T-helper 2 cell treated with Interferon-gamma antibody and Interleukin-4, amounts not matched to agents 5 μg/mL and 100 μg/mL, for 36 hours (primary cell): ENCODE measurements around the gene CCDC9B.
A peak's percentile ranks its signal among the peaks of the same experiment; 100 is the strongest.

Experiments used
- DNase-seq: peaks from one replicate; pipeline ENCODE4 v3.0.0; 2021; ENCODE audit warnings: low spot score
- H3K27ac Mint-ChIP-seq: one replicate; pipeline ENCODE4 v1.8.0; 2021; ENCODE audit warnings: mild to moderate bottlenecking, mixed read lengths
- H3K27me3 Mint-ChIP-seq: one replicate; pipeline ENCODE4 v1.8.0; 2021; ENCODE audit warnings: low read depth, mixed read lengths
- H3K36me3 Mint-ChIP-seq: one replicate; pipeline ENCODE4 v1.8.0; 2021; ENCODE audit warnings: low read depth, mixed read lengths
- H3K4me1 Mint-ChIP-seq: one replicate; pipeline ENCODE4 v1.8.0; 2021; ENCODE audit warnings: low read depth, mixed read lengths
- H3K4me3 Mint-ChIP-seq: one replicate; pipeline ENCODE4 v1.8.0; 2022; ENCODE audit warnings: mild to moderate bottlenecking, moderate library complexity, mixed read lengths
- H3K9me3 Mint-ChIP-seq: one replicate; pipeline ENCODE4 v1.8.0; 2021; ENCODE audit warnings: mixed read lengths

The CCDC9B gene

DNA sequence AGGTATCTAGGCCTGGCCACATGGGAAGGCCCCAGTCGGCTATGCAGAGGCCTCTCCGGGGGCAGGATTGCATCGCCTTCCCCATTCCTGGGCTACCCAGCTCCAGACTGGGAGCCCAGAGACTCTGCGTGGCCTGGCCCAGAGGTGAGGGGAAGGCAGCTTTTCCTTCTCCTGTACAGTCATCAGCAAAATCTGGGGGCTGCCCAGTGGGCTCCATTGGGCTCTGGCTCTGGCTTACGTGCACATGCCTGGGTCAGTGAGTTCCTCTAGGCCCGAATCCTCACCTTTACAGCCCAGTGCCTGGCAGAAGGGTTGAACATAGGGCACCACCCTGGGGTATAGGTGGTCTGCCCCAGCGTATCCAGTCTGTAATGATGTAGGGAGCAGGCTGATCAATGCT is 53.9 kb downstream of the CCDC9B start:
- Mint-ChIP-seq H3K4me3 (no peak overlapping the region), H3K27ac (no peak overlapping the region), H3K36me3 (peaks cover 22% of the 10 kb centered on the region), H3K4me1 (no peaks in the 10 kb centered on the region), H3K9me3 (no peaks in the 10 kb centered on the region), H3K27me3 (peaks cover 12% of the 10 kb centered on the region)
- no peak for DNase-seq

GRCh38 chr15:40286061-40286532 is 54.6 kb downstream of the CCDC9B start:
- peaks cover 14% of the 10 kb centered on the region for H3K27me3 Mint-ChIP-seq
- H3K9me3 Mint-ChIP-seq: no peaks in the 10 kb centered on the region
- no peaks in the 10 kb centered on the region for H3K4me1 Mint-ChIP-seq
- H3K27ac Mint-ChIP-seq: no peak overlapping the region
- H3K4me3 Mint-ChIP-seq: no peak overlapping the region
- H3K36me3 Mint-ChIP-seq: peaks cover 22% of the 10 kb centered on the region
- DNase-seq: no peak

DNA sequence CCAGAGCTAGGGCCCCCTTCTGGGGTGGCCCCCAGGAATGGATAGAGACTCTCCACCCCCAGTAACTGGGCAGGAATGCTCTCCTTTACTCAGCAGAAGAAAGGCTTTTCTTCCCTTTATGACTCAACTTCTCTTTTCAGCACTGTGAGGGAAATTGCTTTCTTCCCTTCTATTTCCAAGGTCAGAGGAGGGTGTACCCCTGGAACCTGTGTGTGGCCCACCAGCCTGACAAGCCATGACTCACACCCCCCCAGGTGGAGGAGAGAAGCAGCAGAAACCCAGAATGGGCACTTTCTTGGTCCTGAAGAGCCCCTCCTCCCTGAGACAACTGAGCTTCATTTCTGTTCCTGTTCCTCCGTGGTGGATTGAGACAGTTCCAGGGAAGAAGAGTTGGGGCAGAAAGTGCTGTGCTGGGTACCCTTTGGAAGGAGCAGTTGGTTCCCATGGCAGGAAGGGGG is 55.2 kb downstream of the CCDC9B start:
- no peak overlapping the region for H3K4me3 Mint-ChIP-seq
- DNase-seq: no peak
- H3K4me1 Mint-ChIP-seq: no peaks in the 10 kb centered on the region
- H3K9me3 Mint-ChIP-seq: no peaks in the 10 kb centered on the region
- peaks cover 22% of the 10 kb centered on the region for H3K36me3 Mint-ChIP-seq
- no peak overlapping the region for H3K27ac Mint-ChIP-seq
- H3K27me3 Mint-ChIP-seq: peaks cover 20% of the 10 kb centered on the region

- no peak for DNase-seq
- no peaks in the 10 kb centered on the region for H3K9me3 Mint-ChIP-seq
- no peaks in the 10 kb centered on the region for H3K4me1 Mint-ChIP-seq
- peaks cover 24% of the 10 kb centered on the region for H3K27me3 Mint-ChIP-seq
- no peak overlapping the region for H3K4me3 Mint-ChIP-seq
- peaks cover 17% of the 10 kb centered on the region for H3K36me3 Mint-ChIP-seq
- no peak overlapping the region for H3K27ac Mint-ChIP-seq
These were observed 55.6 kb downstream of the CCDC9B start for GRCh38 chr15:40285151-40285550.

DNA sequence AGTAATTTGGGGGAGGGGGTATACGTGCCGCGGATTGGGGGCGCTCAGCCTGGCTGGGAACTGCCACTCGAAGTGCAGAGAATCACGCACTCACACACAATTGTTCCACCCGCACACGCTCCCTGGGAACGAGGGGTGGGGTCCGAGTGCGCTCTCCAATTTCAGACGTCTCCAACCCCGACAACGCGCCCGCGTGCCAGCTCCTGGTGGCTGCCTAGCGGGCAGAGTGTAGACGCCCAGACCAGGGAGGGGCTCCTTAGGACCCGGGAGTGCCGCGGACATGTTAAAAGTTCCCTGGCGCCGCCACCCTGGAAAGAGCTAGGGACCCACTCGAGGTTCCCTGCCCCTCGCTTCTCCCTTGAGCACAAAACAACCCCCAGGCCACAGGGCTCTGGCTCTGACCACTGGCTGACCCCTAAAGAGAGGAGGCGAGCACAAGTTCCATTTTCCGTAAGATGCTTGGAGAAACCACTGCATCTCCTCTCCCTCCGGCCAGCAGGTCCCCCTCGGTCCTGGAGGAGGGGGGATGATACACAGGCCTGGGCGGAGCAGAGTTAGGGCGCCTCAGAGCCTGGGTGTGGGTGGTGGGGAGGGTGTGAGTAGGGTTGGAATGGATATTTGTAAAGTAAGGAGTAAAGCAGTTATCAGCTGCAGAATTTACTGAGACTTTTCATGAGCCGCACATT is 57.0 kb downstream of the CCDC9B start:
- H3K36me3 Mint-ChIP-seq: peaks cover 7% of the 10 kb centered on the region
- H3K9me3 Mint-ChIP-seq: no peaks in the 10 kb centered on the region
- peaks cover 31% of the 10 kb centered on the region for H3K27me3 Mint-ChIP-seq
- peaks cover 2% of the 10 kb centered on the region for H3K4me1 Mint-ChIP-seq
- H3K27ac Mint-ChIP-seq: no peak overlapping the region
- peak overlapping the region; percentile 12 for H3K4me3 Mint-ChIP-seq
- DNase-seq: no peak

DNA sequence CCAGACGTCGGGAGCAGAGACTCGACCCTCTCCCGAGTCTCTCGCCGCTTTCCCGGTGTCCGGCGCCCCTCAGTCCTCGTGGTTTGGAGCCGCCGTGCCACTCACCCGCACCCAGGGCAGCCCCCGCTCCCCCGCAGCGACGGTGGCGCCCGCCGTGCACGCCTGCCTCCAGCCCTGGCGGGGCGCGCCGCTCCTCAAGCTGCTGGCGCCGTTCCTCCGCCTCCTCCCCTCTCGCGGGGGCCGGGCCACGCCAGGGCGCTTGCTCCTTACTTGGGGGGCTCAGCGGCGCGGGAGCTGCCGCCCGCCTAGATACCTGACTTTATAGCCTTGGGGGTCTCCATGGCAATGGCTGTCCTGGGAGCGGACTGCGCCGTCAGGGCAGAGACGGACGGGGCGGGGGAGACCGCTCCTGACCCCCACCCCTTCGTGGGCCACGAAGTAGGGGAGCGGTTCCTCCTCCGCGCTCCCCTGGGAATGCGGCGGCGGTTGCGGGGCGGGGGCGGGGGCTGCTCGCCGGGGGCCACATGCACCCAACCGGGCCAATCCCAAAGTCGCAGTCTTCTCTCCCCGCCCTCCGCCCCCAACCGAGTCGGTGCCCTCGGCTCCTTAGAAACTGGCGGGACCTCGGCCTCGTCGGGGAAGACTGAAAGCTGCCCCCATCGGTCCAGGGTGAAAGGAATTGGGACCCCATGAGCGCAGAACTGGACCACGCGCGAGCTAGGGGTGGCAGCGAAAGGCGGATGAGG is 57.7 kb downstream of the CCDC9B start, which contains the start of gene ANKRD63:
Gene ANKRD63 (minus strand): TSS at position 196 of the 746 bp plus-strand sequence. CDS start 478 bp downstream, outside the sequence.
- H3K27me3 Mint-ChIP-seq: peaks cover 38% of the 10 kb centered on the region
- H3K27ac Mint-ChIP-seq: no peak within 1 kb of the TSS
- H3K4me1 Mint-ChIP-seq: peaks cover 3% of the 10 kb centered on the region
- no peaks in the 10 kb centered on the region for H3K9me3 Mint-ChIP-seq
- H3K36me3 Mint-ChIP-seq: peaks cover 7% of the 10 kb centered on the region
- peak; percentile 24 for DNase-seq
- H3K4me3 Mint-ChIP-seq: peak within 1 kb of the TSS; percentile 59

GRCh38 chr15:40282147-40282868 is 58.4 kb downstream of the CCDC9B start:
- H3K4me1 Mint-ChIP-seq: peaks cover 5% of the 10 kb centered on the region
- peak; percentile 50 for DNase-seq

DNA sequence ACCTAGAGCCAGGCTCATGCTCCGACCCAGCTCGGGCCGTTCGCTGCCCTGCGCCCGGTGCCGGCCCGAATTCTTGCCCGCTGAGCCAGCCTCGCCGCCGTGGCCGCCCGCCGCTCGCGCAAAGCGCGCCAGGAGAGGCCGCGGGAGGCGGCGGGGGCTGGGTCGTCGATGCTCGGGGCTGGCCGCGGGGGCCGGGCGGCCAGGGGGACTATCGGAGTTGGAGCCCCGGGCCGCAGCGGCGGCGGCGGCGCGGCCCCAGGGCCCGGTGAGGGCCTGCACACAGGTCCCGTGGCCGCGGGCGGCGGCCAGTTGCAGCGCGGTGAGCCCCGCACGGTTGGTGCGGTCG is 59.0 kb downstream of the CCDC9B start:
- no peak for DNase-seq
- Mint-ChIP-seq H3K4me1 (peaks cover 5% of the 10 kb centered on the region), H3K9me3 (no peaks in the 10 kb centered on the region), H3K36me3 (peaks cover 7% of the 10 kb centered on the region), H3K27me3 (peaks cover 48% of the 10 kb centered on the region), H3K27ac (no peak overlapping the region), H3K4me3 (no peak overlapping the region)

More at GRCh38 chr15:40282147-40282868, 58.4 kb downstream of the CCDC9B start:
- peak overlapping the region; percentile 59 for H3K4me3 Mint-ChIP-seq
- H3K27me3 Mint-ChIP-seq: peaks cover 45% of the 10 kb centered on the region
- no peaks in the 10 kb centered on the region for H3K9me3 Mint-ChIP-seq
- H3K27ac Mint-ChIP-seq: no peak overlapping the region
- peaks cover 7% of the 10 kb centered on the region for H3K36me3 Mint-ChIP-seq
